AML-193 (cell line): ENCODE results near the gene FNDC5.

Experiments
- DNase-seq, 2 experiments: peaks; one replicate each; lab custom pipeline; 2025; lab: John Stamatoyannopoulos, UW

FNDC5 gene

GRCh38 chr1:32813941-32814739, 56.6 kb downstream of the FNDC5 start:
- no peak for DNase-seq
